OCI-LY7 (cell line): Measurements from ENCODE around the gene TRIM25. TPM values are rescaled to one million over a fixed set of nuclear protein-coding genes. Genes with fewer than 3 reads are reported as not detected.

Source experiments
- BruUV-seq: library from RNA; stranded (reverse); fragments of 400-500 nt; replicated peaks from 2 replicates; lab custom pipeline; 2021; lab: Mats Ljungman, UMichigan
- CTCF ChIA-PET: fragments of 300-600 bp; sonication (Branson Sonifier 250); formaldehyde crosslinking; loops from one replicate; lab custom pipeline; 2022; ENCODE audit warnings: antibody characterized with exemption; ENCODE audit not compliant: unreplicated experiment; lab: Charles Lee
- POLR2A ChIA-PET: fragments of 300-600 bp; sonication (Branson Sonifier 250); formaldehyde crosslinking; loops from one replicate; lab custom pipeline; 2022; ENCODE audit warnings: antibody characterized with exemption; lab: Charles Lee
- DNase-seq: peaks from one replicate; pipeline ENCODE4 v3.0.0-alpha.2; 2015; ENCODE audit warnings: low spot score
- H2AFZ ChIP-seq: fragments of 200-600 bp; sonication (generic), shearing (Covaris generic); 2 replicates; pipeline ENCODE4 v1.6.1; 2014; ENCODE audit warnings: mild to moderate bottlenecking, antibody characterized with exemption, low read length, moderate library complexity
- H3K27ac ChIP-seq: fragments of 200-600 bp; sonication (generic); 2 replicates; pipeline ENCODE4 v1.5.1; 2014; ENCODE audit warnings: mixed run types, low read depth, mild to moderate bottlenecking, moderate library complexity, low read length, inconsistent platforms; ENCODE audit not compliant: poor library complexity, severe bottlenecking
- H3K36me3 ChIP-seq: fragments of 200-600 bp; sonication (generic); 2 replicates; pipeline ENCODE4 v1.6.1; 2014; ENCODE audit warnings: mild to moderate bottlenecking, antibody characterized with exemption, low read length, moderate library complexity, mixed read lengths; ENCODE audit not compliant: insufficient read depth
- H3K4me1 ChIP-seq: fragments of 200-600 bp; sonication (generic); 2 replicates; pipeline ENCODE4 v1.5.1; 2014; ENCODE audit warnings: mild to moderate bottlenecking, low read length; ENCODE audit not compliant: insufficient read depth, poor library complexity, severe bottlenecking
- H3K4me2 ChIP-seq: fragments of 200-600 bp; sonication (generic); 2 replicates; pipeline ENCODE4 v1.6.1; 2014; ENCODE audit warnings: mild to moderate bottlenecking, low read length
- H3K4me3 ChIP-seq: fragments of 200-600 bp; sonication (generic); 2 replicates; pipeline ENCODE4 v1.5.1; 2014; ENCODE audit warnings: mild to moderate bottlenecking, low read depth, low read length; ENCODE audit not compliant: poor library complexity, severe bottlenecking
- H3K79me2 ChIP-seq: fragments of 200-600 bp; sonication (generic); 2 replicates; pipeline ENCODE4 v1.6.1; 2016; ENCODE audit warnings: low read depth, mild to moderate bottlenecking, low read length, moderate library complexity, mixed read lengths; ENCODE audit not compliant: insufficient read depth
- H3K9me2 ChIP-seq: fragments of 200-600 bp; sonication (generic); 2 replicates; pipeline ENCODE4 v1.6.1; 2016; ENCODE audit warnings: mild to moderate bottlenecking, low read length, mixed read lengths; ENCODE audit not compliant: insufficient read depth
- H3K9me3 ChIP-seq: fragments of 200-600 bp; sonication (generic); 2 replicates; pipeline ENCODE4 v1.6.1; 2014; ENCODE audit warnings: mild to moderate bottlenecking, mixed run types, low read length, mixed read lengths
- H4K20me1 ChIP-seq: fragments of 200-600 bp; sonication (generic); 2 replicates; pipeline ENCODE4 v1.6.1; 2014; ENCODE audit warnings: mild to moderate bottlenecking, antibody characterized with exemption, low read length, moderate library complexity, mixed read lengths; ENCODE audit not compliant: insufficient read depth
- CTCF ChIP-seq: fragments of 200-600 bp; sonication (generic); conservative IDR thresholded peaks from 2 replicates; pipeline ENCODE4 v1.5.1; 2014; ENCODE audit warnings: mild to moderate bottlenecking, antibody characterized with exemption, low read length, moderate library complexity, mixed read lengths
- EZH2phosphoT487 ChIP-seq: fragments of 200-600 bp; sonication (generic); IDR thresholded peaks from 2 replicates; pipeline ENCODE4 v1.6.1; 2018; ENCODE audit warnings: low read depth, borderline replicate concordance, mild to moderate bottlenecking, mixed run types, antibody characterized with exemption, low read length, moderate library complexity, mixed read lengths
- intact Hi-C: fragments of 100-400 bp; cut with micrococcal nuclease; formaldehyde crosslinking; loops from one replicate; pipeline ENCODE4 v1.10.0; 2022; ENCODE audit not compliant: unreplicated experiment
- total RNA-seq, 2 experiments: library from RNA; depleted of rRNA in 1 of 2; stranded (reverse); fragments of >200 nt in 1 of 2; shearing (Covaris generic) in 1 of 2; gene quantifications; 2 replicates each; pipeline ENCODE4 v1.2.3, GENCODE V29; 2014 to 2022

Gene TRIM25
- total RNA-seq, 2 experiments from 2014 or later = 7.8 to 14.2 TPM

GRCh38 chr17:56881685-56882295, 32.1 kb downstream of the TRIM25 start:
- no peaks in the 10 kb centered on the region for H3K9me2 ChIP-seq
- no TSS peak for BruUV-seq
- TF ChIP-seq EZH2phosphoT487 (no peak), CTCF (no peak)
- H3K27ac ChIP-seq = no peak overlapping the region
- POLR2A ChIA-PET = interaction anchor here (0.5 kb wide), 1 partner anchor 479 kb away, joined by 3 read pairs; no protein-coding TSS in a partner anchor
- no peaks in the 10 kb centered on the region for H4K20me1 ChIP-seq
- intact Hi-C loops = no loop called here
- no peak overlapping the region for H3K4me2 ChIP-seq
- no peaks in the 10 kb centered on the region for H3K9me3 ChIP-seq
- DNase-seq = no peak
- H3K4me1 ChIP-seq = no peaks in the 10 kb centered on the region
- CTCF ChIA-PET = no interaction called here
- H3K79me2 ChIP-seq = no peaks in the 10 kb centered on the region
- H3K36me3 ChIP-seq = no peaks in the 10 kb centered on the region
- no peak overlapping the region for H3K4me3 ChIP-seq
- H2AFZ ChIP-seq = no peak overlapping the region

- ChIA-PET CTCF (no interaction called here), POLR2A (interaction anchor here (0.6 kb wide), 1 partner anchor 876 kb away, joined by 5 read pairs; no protein-coding TSS in a partner anchor)
- no peak overlapping the region for H3K27ac ChIP-seq
- H3K4me1 ChIP-seq = no peaks in the 10 kb centered on the region
- H3K36me3 ChIP-seq = no peaks in the 10 kb centered on the region
- no peak overlapping the region for H3K4me3 ChIP-seq
- DNase-seq = no peak
- no peaks in the 10 kb centered on the region for H3K79me2 ChIP-seq
- TF ChIP-seq EZH2phosphoT487 (no peak), CTCF (no peak)
- no peaks in the 10 kb centered on the region for H3K9me2 ChIP-seq
- BruUV-seq = no TSS peak
- intact Hi-C loops = no loop called here
- no peaks in the 10 kb centered on the region for H4K20me1 ChIP-seq
- no peak overlapping the region for H2AFZ ChIP-seq
- H3K4me2 ChIP-seq = no peak overlapping the region
- H3K9me3 ChIP-seq = no peaks in the 10 kb centered on the region
Measured at GRCh38 chr17:56880571-56880970, 33.3 kb downstream of the TRIM25 start.

GRCh38 chr17:56880133-56880532, 33.7 kb downstream of the TRIM25 start:
- no peaks in the 10 kb centered on the region for H3K36me3 ChIP-seq
- CTCF ChIA-PET = no interaction called here
- POLR2A ChIA-PET = interaction anchor here (0.6 kb wide), 1 partner anchor 877 kb away, joined by 5 read pairs; no protein-coding TSS in a partner anchor
- intact Hi-C loops = no loop called here
- no TSS peak for BruUV-seq
- no peaks in the 10 kb centered on the region for H3K4me1 ChIP-seq
- H3K79me2 ChIP-seq = no peaks in the 10 kb centered on the region
- H3K9me3 ChIP-seq = no peaks in the 10 kb centered on the region
- no peak overlapping the region for H2AFZ ChIP-seq
- no peak overlapping the region for H3K27ac ChIP-seq
- no peak overlapping the region for H3K4me3 ChIP-seq
- H3K4me2 ChIP-seq = no peak overlapping the region
- no peak for TF ChIP-seq CTCF
- no peak for TF ChIP-seq EZH2phosphoT487
- H4K20me1 ChIP-seq = no peaks in the 10 kb centered on the region
- DNase-seq = no peak
- H3K9me2 ChIP-seq = no peaks in the 10 kb centered on the region
